ENCODE results near the gene RBPJ.

Gene RBPJ

GRCh38 chr4:26320538-26321372 lies at the start of gene RBPJ:
Gene RBPJ (plus strand): TSS chr4:26321014. CDS start chr4:26321029, 15 bp downstream.
- peak; percentile 97 to 99 (median 99) for DNase-seq

- DNase-seq: no peak
Observed at GRCh38 chr4:26271703-26272102, 49.1 kb upstream of the RBPJ start.

GRCh38 chr4:26272654-26273615 lies 47.9 kb upstream of the RBPJ start:
- no peak for DNase-seq

GRCh38 chr4:26273616-26273980 lies 47.2 kb upstream of the RBPJ start:
- DNase-seq: no peak

GRCh38 chr4:26275281-26275680 lies 45.5 kb upstream of the RBPJ start:
- no peak for DNase-seq

GRCh38 chr4:26279446-26279845 lies 41.4 kb upstream of the RBPJ start:
- DNase-seq: no peak

- no peak for DNase-seq
Observed at GRCh38 chr4:26281881-26282280, 38.9 kb upstream of the RBPJ start.

- DNase-seq: no peak
Observed at GRCh38 chr4:26284536-26284935, 36.3 kb upstream of the RBPJ start.

GRCh38 chr4:26285272-26285671 lies 35.5 kb upstream of the RBPJ start:
- DNase-seq: no peak

GRCh38 chr4:26287756-26288155 lies 33.1 kb upstream of the RBPJ start:
- DNase-seq: no peak

- no peak for DNase-seq
Observed at GRCh38 chr4:26288355-26288909, 32.4 kb upstream of the RBPJ start.

GRCh38 chr4:26289401-26289800 lies 31.4 kb upstream of the RBPJ start:
- peak in 1 of 3 experiments; percentile 70 for DNase-seq

- DNase-seq: no peak
Observed at GRCh38 chr4:26290321-26290720, 30.5 kb upstream of the RBPJ start.

- no peak for DNase-seq
Observed at GRCh38 chr4:26294904-26295303, 25.9 kb upstream of the RBPJ start.

GRCh38 chr4:26296021-26296420 lies 24.8 kb upstream of the RBPJ start:
- no peak for DNase-seq

GRCh38 chr4:26296514-26296913 lies 24.3 kb upstream of the RBPJ start:
- DNase-seq: peak in 1 of 3 experiments; percentile 23

GRCh38 chr4:26297219-26297618 lies 23.6 kb upstream of the RBPJ start:
- no peak for DNase-seq

GRCh38 chr4:26298198-26298947 lies 22.4 kb upstream of the RBPJ start:
- DNase-seq: no peak

GRCh38 chr4:26299254-26299882 lies 21.4 kb upstream of the RBPJ start:
- DNase-seq: no peak

GRCh38 chr4:26300314-26301307 lies 20.2 kb upstream of the RBPJ start:
- peak in 1 of 3 experiments; percentile 55 for DNase-seq
